ENCODE data around the gene ANKRD34A. TPM values are rescaled to one million over a fixed set of nuclear protein-coding genes. Genes with fewer than 3 reads are reported as not detected.

ANKRD34A gene
- total RNA-seq (under 1 TPM; 0.42 to 0.47 TPM), total RNA-seq (0.86 to 11.5 (median 3.1) reads per million in 172 experiments)
- polyA plus RNA-seq (2013, experiment 1 of 2): 1.5 TPM
- 1.7 TPM for polyA plus RNA-seq (2013, experiment 2 of 2)

DNA sequence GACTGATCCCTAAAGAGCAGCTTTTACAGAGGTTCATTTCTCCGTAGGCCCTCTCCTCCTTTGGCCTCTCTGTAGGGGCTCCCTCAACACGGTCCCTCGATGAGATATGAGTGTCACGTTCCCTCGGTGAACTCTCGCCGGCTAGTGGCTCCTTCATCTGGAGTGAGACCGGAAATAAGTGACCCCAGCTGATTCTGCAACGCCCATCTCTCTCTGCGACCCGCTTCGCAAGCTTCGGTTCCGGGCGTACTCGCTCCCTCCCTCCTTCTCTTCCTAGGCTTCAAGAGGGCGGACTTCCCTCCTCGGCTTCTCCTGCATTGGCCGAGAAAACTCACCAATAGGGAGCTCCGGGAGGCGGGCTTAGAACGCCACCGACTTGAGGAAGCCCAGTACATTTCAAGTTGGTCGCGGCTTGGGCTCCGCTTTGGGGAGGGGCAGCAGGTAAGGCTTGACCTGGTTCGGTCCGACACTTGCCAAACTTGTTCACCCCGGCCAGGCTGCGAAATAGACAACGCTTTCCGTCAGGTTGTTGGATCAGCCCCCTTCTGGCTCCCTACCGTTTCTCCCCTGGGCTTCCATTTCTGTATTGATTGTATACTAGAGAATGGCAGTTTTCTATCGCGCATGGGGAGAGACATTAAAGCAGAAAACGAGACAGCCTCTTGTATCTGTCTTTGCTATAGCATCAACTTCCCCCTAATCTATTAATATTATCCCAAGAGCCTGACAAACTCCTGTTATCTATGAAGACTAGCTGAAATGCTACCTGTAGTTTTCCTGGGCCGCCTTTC, at the start of gene ANKRD34A, which contains the start of gene POLR3GL:
Gene ANKRD34A (minus strand): TSS at position 248 of the 791 bp plus-strand sequence. CDS start 2,816 bp downstream, outside the sequence.
Gene POLR3GL (plus strand): TSS at position 363 of the 791 bp plus-strand sequence. CDS start 10,176 bp downstream, outside the sequence.
- H3K9me3 ChIP-seq (ENCODE audit: control insufficient read depth in 1 of 2, insufficient read depth in 1 of 2, low read length in 2 of 2): peaks cover 0 to 4% of the 10 kb centered on the region in 2 experiments
- Mint-ChIP-seq H3K4me1 (ENCODE audit: low read depth) (peaks cover 55% of the 10 kb centered on the region), H3K4me3 (peak within 1 kb of the TSS; percentile 94), H3K27me3 (no peaks in the 10 kb centered on the region), H3K27ac (peak within 1 kb of the TSS; percentile 94), H3K36me3 (ENCODE audit: low read depth) (peaks cover 15% of the 10 kb centered on the region), H3K9me3 (no peaks in the 10 kb centered on the region)
- ATAC-seq (ENCODE audit: poor library complexity) (peak; percentile 90), DNase-seq (peak; percentile 75 to 96 (median 88))
- no peak for TF ChIP-seq CTCF (IDR thresholded peaks at IDR 0.05)
- ChIA-PET CTCF (interaction anchor here (0.8 to 5.4 kb wide), 8 partner anchors 14 to 119 kb away, joined by 3 to 40 read pairs (median 8); partner anchors contain the start of genes NUDT17 and RBM8A), POLR2A (interaction anchor here (0.6 to 6.2 kb wide), 26 partner anchors 8 to 140 kb away, joined by 3 to 154 read pairs (median 6); partner anchors contain the start of genes LIX1L, NUDT17, PEX11B and PIAS3)
- peak within 1 kb of the TSS; percentile 58 to 62 for H3K27ac ChIP-seq (ENCODE audit: low read depth in 1 of 2, low read length in 2 of 2)
- no peaks in the 10 kb centered on the region for H3K27me3 ChIP-seq (ENCODE audit: control insufficient read depth in 1 of 2, insufficient read depth in 2 of 2, low read length in 2 of 2)
- peaks cover 55% of the 10 kb centered on the region for H3K4me1 ChIP-seq (ENCODE audit: insufficient read depth, low read length)
- peak within 1 kb of the TSS; percentile 72 for H3K4me3 ChIP-seq (ENCODE audit: low read length)
- intact Hi-C loops (cut with DNase I, micrococcal nuclease): loop anchor here (2.0 to 5.0 kb wide), 3 partner anchors 33 to 137 kb away; partner anchors contain the start of genes RBM8A (in 1 of the 2) and TXNIP (in 1 of the 2)
- no peaks in the 10 kb centered on the region for H3K36me3 ChIP-seq (ENCODE audit: insufficient read depth, low read length)

- ChIA-PET POLR2A (no interaction called here), CTCF (interaction anchor here (1.3 to 4.9 kb wide), 3 partner anchors 35 to 168 kb away, joined by 4 to 32 read pairs (median 26); partner anchors contain the start of gene NUDT17)
- DNase-seq (no peak), ATAC-seq (ENCODE audit: poor library complexity) (no peak)
- no peak for TF ChIP-seq CTCF (IDR thresholded peaks at IDR 0.05)
- no peak overlapping the region for H3K27ac Mint-ChIP-seq
- H3K36me3 Mint-ChIP-seq (ENCODE audit: low read depth): no peaks in the 10 kb centered on the region
- Histone ChIP-seq H3K27me3 (ENCODE audit: control insufficient read depth in 1 of 2, insufficient read depth in 2 of 2, low read length in 2 of 2) (peaks cover 3% of the 10 kb centered on the region in 2 experiments), H3K27ac (ENCODE audit: low read depth in 1 of 2, low read length in 2 of 2) (no peak overlapping the region), H3K4me3 (ENCODE audit: low read length) (no peak overlapping the region), H3K36me3 (ENCODE audit: insufficient read depth, low read length) (no peaks in the 10 kb centered on the region), H3K4me1 (ENCODE audit: insufficient read depth, low read length) (no peaks in the 10 kb centered on the region), H3K9me3 (ENCODE audit: control insufficient read depth in 1 of 2, insufficient read depth in 1 of 2, low read length in 2 of 2) (no peaks in the 10 kb centered on the region)
- no peak overlapping the region for H3K4me3 Mint-ChIP-seq
- intact Hi-C loops (cut with DNase I, micrococcal nuclease): loop anchor here (1.0 kb wide), 4 partner anchors 36 to 168 kb away; partner anchors contain the start of gene NUDT17 (in 2 of the 2)
- H3K9me3 Mint-ChIP-seq: no peaks in the 10 kb centered on the region
- peaks cover 11% of the 10 kb centered on the region for H3K4me1 Mint-ChIP-seq (ENCODE audit: low read depth)
- peaks cover 15% of the 10 kb centered on the region for H3K27me3 Mint-ChIP-seq
Observed at GRCh38 chr1:146013559-146013922, 49.2 kb upstream of the ANKRD34A start.

Data from CD4-positive, alpha-beta T cell (primary cell).